Measurements from ENCODE around the gene THBS3.
"Not testable (repeated sequence)": the region's sequence is repeated elsewhere in the genome, so short reads cannot be mapped to it uniquely, and the experiment has no call there.

The THBS3 gene

DNA sequence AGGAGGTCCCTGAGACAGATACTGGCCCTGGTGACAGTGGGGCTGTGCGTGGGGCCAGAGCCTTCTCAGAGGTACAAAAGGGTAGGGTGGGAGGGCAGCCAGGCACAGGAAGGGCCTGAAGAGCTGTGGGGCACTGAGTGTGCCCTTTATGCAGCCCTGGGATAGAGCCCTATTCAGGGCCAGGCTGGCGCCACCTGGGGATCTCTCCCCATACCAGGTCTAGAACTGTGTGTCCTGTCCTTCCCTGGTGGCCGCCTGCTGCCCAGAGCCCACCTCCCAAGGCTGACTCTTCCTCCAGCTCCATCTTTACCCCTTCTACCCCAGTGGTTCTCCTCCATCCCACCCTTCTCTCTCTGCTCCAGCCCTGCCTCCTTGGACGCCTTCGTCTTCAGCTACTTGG, 25.8 kb upstream of the THBS3 start:
- not testable (repeated sequence) for DNase-seq (ENCODE audit: low spot score)

DNA sequence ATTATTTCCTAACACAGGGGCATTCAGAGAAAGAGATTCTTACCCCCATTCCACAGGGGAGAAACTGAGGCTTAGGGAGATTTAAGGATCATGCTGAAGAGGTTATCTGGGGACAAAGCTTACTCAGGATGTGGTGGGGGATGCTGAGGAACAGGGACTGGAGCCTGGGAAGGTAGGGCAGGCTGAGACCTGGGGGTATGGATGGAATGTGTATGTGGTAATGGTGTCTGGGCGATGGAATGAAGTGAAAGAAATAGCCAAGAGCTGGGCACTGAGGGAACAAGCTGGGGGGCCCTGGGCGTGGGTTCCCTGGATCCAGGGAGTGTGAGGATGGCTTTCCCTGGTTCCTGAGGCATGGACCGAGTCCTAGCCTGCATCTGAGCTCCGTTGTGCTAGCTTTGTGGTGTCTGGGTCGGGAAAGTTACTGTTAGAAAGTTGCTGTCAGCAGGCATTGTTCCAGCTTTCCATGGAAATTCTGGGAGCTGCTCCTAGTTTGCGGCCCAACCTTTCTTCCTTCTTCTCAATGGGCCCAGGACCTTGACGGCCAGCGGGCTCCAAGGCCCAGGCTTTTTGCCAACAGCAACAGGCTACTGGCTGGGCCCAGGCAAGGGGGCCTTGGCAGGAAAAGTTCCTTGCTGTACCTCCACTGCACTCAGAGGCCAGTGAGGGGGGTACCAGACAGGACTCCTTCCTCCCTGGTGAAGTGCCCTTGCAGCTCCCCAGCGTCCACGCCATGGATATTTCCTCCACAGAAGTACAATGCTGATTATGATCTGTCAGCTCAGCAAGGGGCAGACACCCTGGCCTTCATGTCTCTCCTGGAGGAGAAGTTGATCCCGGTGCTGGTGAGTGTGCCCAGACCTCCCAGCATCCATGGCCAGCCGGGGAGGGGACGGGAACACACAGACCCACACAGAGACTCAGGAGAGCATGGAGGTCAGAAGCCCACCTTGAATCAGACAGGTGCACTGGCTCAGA, 24.6 kb upstream of the THBS3 start:
- not testable (repeated sequence) for DNase-seq (ENCODE audit: low spot score)

DNA sequence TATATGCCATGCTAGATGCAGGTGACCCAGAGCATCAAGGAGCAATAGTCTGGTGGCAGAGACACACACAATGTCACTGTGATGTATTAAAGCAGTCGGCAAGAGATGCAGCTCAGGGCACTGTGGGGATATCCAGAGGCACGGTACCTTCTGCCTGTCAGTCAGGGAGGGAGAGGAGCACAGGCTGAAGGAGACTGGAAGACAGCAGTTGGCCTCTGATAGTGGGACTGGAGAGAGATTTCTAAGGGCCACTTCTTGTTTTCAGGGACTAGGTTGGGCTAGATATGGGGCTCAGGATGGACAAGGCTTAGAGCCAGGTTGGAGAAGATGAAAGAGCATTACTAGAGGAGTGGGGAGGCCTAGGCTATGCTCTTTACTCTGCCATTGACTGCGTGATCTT, 23.6 kb upstream of the THBS3 start:
- not testable (repeated sequence) for DNase-seq (ENCODE audit: low spot score)

DNA sequence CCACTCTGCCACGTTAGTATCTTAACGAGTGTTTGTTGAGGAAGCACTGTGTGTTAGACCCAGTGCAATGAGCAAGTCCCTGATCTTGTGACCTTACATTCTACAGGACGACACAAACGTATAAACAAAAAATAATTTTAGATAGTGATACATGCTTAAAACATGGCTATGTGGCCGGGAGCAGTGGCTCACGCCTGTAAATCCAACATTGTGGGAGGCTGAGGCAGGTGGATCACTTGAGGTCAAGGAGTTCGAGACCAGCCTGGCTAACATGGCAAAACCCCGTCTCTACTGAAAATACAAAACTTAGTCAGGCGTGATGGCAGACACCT, 20.4 kb upstream of the THBS3 start:
- DNase-seq (ENCODE audit: low spot score): no peak

DNA sequence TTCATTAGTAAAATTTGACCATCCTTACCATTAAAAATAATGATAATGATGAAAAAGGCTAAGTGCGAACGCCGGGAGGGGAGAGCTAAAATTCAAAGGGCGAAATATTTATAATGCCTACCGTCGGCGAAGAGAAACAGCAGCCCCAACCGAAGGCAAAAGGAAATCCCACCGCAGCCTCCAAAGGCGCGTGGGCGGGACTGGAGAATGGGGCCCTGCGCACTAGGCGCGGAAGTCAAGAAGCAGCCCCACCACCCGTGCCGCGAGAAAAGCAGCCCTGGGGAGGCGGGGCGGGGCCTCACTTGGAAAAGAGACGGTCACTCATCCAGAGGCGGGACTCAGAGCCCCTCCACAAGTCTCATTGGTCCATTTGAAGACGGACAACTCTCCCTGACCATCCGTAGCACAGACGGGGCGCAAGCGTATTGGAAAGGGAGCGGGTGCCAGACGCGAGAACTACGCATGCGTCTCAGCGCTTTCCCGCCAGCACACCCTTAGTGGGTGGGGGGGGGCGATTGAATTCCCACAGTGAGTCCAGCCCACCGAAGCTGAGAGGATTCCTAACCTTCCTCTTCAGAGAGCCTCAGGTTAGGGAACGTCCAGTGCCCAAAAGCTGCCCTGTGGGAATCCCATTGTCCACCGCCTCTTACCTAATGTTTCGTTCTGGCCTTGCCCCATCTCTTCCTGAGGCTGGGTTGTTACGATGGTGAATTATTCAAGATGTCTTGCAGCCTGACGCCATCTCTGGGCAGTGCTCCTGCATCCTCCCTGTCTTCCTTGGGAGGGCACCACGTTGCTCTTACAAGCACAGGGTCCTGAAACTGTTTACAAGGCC, 19.8 kb upstream of the THBS3 start:
- DNase-seq (ENCODE audit: low spot score): peak; percentile 98

DNA sequence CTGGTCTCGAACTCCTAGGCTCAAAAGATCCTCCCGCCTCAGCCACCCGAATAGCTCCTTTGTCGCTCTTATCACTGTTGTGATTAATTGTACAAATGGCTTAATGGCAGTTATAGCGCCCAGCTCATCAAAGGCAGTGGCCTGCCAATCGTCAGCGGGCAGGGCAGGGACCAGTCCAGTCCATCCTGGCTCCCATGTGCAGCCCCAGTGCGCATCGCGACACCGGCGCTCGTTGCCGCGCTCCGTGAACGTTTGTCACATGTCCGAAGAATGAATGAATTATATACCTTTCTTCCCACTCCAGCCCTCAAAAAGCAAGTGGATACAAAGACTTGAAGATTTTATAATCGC, 19.2 kb upstream of the THBS3 start:
- DNase-seq (ENCODE audit: low spot score): peak; percentile 42

DNA sequence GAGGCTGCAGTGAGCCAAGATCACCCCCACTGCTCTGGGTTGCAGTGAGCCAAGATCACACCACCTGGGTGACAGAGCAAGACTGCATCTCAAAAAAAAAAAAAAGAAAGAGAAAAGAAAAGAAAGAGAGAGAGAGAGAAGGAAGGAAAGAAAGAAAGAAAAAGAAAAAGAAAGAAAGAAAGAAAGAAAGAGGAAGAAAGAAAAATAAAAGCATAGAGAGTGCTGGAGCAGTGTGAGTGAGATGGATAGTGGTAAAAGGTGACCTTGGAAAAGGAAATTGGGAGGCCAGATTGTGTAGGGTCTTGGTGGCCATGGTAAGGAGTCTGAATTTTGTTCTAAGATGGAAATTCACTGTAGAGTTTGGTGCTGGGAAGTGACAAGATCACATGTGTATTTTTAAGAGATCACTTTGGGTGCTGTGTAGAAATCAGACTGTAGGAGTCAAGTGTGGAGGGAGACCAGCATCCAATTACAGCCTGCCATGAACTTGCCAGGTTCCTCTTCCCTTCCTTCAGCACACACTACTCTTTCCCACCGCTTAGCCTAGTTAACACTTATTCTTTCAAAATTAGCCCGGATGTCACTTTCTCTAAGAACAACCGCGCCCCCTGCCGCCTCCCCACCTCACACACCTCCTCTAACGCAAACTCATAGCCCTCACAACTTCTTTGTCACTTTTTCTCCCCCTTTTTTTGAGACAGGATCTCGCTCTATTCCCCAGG, 18.7 kb upstream of the THBS3 start:
- DNase-seq (ENCODE audit: low spot score): peak; percentile 77

DNA sequence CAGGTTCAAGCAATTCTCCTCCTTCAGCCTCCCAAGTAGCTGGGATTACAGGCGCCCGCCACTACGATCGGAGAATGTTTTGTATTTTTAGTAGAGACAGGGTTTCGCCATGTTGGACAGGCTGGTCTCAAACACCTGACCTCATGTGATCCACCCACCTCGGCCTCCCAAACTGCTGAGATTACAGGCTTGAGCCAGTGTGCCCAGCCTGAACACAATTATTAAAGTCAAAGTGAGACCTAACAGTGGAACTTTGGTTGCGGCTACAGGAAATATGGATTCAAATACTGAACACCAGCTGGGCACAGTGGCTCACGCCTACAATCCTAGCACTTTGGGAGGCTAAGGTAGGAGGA, 17.7 kb upstream of the THBS3 start:
- DNase-seq (ENCODE audit: low spot score): not testable (repeated sequence)

DNA sequence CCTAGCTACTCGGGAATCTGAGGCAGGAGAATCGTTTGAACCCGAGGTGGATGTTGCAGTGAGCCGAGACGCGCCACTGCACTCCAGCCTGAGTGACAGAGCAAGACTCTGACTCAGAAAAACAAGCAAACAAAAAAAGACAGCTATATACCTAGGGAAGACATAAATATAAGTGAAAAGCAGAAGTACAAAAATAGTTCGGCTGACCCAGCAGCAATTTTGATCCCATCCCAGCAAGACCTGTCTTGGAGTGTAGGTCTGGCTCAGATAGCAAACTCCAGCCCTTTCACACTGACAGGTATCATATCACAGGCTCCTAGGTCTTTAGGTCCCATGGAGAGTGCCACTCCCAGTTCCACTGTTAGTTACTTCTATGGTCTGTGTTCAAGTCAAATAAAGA, 15.3 kb upstream of the THBS3 start:
- DNase-seq (ENCODE audit: low spot score): no peak

DNA sequence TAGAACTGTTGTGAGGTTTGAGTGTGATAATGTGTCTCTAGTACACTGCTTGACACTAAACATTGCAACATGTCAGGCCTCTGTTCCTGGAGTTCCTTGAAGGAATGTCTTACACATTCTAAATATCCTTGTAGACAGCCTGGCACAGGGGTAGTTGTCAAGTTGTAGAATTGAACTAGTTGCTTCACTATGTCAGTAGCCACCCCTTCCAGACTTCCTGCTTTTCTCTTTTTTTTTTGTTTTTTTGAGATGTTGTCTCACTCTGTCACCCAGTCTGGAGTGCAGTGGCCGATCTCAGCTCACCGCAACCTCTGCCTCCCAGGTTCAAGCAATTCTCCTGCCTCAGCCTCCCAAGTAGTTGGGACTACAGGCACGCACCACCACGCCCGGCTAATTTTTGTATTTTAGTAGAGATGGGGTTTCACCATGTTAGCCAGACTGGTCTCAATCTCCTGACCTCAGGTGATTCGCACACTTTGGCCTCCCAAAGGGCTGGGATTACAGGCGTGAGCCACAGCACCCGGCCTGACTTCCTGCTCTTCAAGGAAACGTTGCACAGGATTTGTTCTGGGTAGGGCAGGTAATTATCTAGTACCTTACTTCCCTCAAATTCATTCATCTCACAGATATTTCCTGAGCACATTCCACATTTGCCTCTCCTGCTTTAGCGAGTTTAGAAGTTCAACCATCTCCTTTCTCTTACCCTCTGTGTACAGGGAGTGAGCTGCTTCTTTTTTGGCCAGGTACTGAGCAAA, 12.7 kb upstream of the THBS3 start:
- not testable (repeated sequence) for DNase-seq (ENCODE audit: low spot score)

DNA sequence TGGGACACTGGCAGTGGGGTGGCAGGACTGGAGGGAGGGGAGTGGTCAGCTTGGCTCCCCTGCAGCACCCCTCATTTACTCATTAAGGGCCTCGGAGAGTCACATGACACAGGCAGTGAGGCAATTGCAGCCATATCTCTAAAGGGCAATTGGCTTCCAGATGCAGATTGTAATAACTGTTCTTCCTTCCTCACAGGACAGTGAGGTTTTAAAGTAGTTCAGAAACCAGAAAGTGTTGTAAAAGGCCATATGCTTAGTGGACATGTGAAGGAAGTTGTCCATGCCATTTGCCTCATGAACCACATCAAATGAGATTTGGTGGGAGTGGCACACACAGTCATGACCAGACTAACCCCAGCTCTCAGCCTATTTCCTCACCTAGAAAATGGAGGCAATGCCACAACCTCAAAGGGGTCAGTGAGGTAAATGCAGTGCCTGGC, 11.9 kb upstream of the THBS3 start:
- DNase-seq (ENCODE audit: low spot score): no peak

DNA sequence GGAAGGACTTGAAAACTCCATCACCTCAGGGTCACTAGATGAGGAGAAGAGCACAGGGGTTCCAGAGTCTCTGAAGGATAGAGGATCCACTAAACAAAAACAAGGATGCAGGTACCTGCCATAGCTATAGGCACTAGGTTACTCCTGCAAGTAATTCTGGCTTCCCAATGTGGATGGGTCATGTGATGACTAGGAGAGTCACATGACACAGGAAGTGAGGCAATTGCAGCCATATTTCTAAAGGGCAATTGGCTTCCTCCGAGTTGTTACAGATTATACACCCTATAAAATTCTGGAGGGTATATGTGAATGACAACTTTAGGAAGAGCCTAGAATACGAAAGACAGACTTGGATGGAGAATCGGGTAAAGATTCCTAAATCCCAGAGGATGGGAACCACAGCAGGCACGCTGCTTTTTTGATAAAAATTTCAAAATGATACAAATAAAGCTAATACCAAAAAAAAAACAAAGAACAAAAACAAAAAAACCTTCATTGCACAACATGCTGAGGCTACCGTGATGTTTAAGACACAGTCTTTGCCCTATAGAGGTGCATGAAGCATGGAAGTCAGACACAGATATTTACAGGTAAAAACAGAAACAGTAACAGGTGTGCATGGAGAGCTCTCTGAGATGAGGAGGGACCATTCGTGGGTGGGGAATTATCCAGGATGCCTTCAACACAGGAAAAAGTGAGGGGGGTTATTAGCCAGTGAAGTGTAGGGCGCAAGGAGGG, 11.3 kb upstream of the THBS3 start:
- peak; percentile 53 for DNase-seq (ENCODE audit: low spot score)

DNA sequence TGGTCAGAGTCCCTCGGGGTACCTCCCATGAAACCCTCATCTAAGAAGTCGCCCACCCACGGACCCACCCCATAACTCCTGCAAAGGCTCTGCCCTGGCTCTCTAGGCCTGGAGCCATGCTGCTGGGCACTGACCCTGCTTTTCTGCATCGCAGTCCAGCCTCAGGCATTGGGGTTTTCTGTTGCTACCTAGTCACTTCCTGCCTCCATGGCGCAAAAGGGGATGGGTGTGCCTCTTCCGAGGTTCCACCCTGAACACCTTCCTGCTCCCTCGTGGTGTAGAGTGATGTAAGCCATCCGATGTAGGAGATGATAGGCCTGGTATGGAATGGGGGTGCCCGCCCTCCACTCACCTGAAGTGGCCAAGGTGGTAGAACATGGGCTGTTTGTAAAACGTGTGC, 7.0 kb upstream of the THBS3 start:
- DNase-seq (ENCODE audit: low spot score): not testable (repeated sequence)

DNA sequence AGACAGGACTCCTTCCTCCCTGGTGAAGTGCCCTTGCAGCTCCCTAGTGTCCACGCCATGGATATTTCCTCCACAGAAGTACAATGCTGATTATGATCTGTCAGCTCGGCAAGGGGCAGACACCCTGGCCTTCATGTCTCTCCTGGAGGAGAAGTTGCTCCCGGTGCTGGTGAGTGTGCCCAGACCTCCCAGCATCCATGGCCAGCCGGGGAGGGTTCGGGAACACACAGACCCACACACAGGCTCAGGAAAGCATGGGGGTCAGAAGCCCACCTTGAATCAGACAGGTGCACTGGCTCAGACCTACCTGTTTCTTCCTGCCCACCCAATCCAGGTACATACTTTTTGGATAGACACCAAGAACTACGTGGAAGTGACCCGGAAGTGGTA, 4.3 kb upstream of the THBS3 start:
- DNase-seq (ENCODE audit: low spot score): not testable (repeated sequence)

DNA sequence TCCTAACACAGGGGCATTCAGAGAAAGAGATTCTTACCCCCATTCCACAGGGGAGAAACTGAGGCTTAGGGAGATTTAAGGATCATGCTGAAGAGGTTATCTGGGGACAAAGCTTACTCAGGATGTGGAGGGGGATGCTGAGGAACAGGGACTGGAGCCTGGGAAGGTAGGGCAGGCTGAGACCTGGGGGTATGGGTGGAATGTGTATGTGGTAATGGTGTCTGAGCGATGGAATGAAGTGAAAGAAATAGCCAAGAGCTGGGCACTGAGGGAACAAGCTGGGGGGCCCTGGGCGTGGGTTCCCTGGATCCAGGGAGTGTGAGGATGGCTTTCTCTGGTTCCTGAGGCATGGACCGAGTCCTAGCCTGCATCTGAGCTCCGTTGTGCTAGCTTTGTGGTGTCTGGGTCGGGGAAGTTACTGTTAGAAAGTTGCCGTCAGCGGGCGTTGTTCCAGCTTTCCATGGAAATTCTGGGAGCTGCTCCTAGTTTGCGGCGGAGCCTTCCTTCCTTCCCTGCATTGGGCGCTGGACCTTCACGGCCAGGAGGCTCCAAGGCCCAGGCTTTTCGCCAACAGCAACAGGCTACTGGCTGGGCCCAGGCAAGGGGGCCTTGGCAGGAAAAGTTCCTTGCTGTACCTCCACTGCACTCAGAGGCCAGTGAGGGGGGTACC, 3.8 kb upstream of the THBS3 start:
- not testable (repeated sequence) for DNase-seq (ENCODE audit: low spot score)

DNA sequence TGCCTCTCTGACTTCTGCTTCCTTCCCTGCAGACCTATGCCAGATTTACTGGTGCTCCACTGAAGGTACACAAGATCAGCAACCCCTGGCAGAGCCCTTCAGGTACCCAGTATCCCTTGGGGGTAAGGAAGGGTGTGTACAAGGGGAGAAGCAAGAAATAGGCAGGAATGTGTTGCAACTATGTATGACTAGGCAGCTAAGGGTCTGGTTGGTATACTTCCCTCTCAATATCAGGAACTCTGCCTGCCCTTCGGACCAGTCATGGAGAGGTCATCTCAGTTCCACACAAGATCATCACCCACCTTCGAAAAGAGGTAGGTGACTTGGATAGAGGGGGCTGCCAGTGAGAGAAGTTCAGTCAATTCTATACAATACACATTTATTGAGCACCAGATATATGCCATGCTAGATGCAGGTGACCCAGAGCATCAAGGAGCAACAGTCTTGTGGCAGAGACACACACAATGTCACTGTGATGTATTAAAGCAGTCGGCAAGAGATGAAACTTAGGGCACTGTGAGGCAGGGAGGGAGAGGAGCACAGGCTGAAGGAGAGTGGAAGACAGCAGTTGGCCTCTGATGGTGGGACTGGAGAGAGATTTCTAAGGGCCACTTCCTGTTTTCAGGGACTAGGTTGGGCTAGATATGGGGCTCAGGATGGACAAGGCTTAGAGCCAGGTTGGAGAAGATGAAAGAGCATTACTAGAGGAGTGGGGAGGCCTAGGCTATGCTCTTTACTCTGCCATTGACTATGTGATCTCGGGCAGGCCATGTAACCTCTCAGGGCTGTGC, 2.8 kb upstream of the THBS3 start:
- no peak for DNase-seq (ENCODE audit: low spot score)

DNA sequence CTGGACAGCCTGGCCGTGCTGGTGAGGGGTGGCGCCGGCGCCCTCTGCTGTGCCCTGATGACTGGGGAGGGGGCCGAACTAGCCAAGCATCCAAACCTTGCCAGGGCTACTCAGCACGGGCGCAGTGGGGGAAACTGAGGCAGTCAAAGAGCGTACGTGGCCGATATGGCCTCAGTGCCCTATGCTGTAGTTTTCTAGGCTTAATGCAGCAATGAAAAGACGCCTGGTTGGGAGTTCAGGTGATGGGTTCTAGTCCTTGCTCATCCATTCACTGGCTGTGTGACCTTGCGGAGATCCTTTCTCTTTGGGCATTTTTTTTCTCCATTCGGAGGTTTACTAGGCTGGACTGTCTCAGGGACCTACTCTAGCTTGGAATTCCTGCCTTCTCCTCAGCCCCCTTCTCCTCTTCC, 1.6 kb upstream of the THBS3 start:
- no peak for DNase-seq (ENCODE audit: low spot score)

DNA sequence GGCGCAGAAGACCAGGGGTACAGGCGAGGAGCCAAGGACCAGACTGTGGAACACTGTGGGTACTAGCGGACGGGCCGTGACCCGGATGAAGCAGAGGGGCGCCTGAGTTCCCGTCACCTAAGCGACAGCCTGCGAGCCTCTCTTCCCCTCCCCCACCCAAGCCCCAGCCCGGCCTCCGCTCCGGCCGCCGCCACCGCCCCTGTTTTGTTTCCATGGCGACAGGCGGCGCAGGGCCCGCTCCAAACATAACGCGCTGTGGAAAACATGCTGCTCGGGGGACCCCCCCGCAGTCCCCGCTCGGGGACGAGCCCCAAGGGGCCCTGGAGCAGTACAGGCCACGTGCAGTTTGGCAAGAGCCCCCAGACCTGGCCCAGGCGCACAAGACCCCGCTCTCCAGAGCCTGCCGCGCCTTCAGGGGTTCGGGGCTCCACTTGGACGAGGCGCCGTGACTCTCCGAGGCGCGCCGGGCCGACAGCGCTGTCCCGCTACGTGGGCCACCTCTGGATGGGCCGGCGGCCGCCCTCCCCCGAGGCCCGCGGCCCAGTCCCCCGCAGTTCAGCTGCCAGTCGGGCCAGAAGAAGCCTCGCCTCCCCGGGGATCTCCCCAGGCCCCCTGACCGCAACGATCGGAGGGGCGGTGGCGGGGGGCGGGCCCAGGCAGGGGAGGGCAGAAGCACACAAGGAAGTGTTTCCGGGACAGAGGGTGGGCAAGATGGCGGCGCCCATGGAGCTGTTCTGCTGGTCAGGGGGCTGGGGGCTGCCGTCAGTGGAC, 1.0 kb upstream of the THBS3 start, which contains the start of gene MTX1:
TSS of gene MTX1 (plus strand) at position 155 of the 771 bp plus-strand sequence. CDS start at position 265, 110 bp downstream.
- peak; percentile 83 for DNase-seq (ENCODE audit: low spot score)

All from kidney capillary endothelial cell (primary cell).